22Rv1 (cell line): Measurements from ENCODE around the gene HNRNPH3.
"Not testable (repeated sequence)": the region's sequence is repeated elsewhere in the genome, so short reads cannot be mapped to it uniquely, and the experiment has no call there.

ENCODE experiments used
- H3K27ac ChIP-seq: fragments of 450-650 bp; 2 replicates; pipeline ENCODE4 v1.5.1; 2017
- ZFX ChIP-seq: fragments of 450-650 bp; IDR thresholded peaks from 2 replicates; pipeline ENCODE4 v1.6.1; 2017; ENCODE audit warnings: antibody characterized with exemption, borderline replicate concordance
- TF ChIP-seq, protein P1 (sequence below): fragments of 450-650 bp; IDR thresholded peaks from 2 replicates; pipeline ENCODE4 v1.5.1; 2017; ENCODE audit warnings: mild to moderate bottlenecking

Gene HNRNPH3

DNA sequence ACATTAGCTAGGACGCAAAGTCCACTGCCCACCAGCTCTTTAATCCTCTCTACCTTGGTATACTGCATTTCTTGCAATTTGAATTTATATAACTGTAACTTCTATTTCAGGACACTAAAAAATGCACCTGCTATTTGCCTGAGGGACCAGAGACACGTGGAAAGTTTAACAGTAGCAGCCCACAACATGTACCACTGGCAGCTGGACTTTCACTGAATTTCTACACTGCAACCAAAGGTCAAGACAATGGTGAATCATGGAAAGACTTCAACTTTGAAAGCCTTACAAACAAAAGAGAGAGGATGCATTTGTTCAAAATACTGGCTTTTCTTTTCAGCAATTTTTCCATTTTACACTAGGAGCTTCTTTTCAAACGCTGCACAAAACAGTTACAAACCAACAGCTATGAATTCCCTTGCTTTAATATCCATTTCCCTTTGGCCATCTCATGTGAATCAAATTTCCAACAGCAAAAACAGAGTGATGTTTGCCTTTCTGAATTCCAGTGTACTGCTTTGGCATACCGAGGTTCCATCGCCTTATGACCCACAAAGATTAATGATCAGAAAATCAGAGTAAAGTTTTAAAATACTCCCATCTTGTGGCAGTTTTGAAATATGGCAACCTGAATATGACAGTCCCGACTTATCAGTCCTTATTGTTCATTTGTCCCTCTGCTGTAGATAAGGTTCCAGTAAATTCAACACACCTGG is 29.9 kb upstream of the HNRNPH3 start:
- TF ChIP-seq, protein P1, sequence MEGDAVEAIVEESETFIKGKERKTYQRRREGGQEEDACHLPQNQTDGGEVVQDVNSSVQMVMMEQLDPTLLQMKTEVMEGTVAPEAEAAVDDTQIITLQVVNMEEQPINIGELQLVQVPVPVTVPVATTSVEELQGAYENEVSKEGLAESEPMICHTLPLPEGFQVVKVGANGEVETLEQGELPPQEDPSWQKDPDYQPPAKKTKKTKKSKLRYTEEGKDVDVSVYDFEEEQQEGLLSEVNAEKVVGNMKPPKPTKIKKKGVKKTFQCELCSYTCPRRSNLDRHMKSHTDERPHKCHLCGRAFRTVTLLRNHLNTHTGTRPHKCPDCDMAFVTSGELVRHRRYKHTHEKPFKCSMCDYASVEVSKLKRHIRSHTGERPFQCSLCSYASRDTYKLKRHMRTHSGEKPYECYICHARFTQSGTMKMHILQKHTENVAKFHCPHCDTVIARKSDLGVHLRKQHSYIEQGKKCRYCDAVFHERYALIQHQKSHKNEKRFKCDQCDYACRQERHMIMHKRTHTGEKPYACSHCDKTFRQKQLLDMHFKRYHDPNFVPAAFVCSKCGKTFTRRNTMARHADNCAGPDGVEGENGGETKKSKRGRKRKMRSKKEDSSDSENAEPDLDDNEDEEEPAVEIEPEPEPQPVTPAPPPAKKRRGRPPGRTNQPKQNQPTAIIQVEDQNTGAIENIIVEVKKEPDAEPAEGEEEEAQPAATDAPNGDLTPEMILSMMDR = peak; percentile 62
- no peak for TF ChIP-seq ZFX
- H3K27ac ChIP-seq = peak overlapping the region; percentile 44

GRCh38 chr10:68302503-68302823 is 29.4 kb upstream of the HNRNPH3 start:
- TF ChIP-seq ZFX = no peak
- TF ChIP-seq, protein P1 = peak; percentile 22; the same call in 1 of the 2 replicates

GRCh38 chr10:68302871-68303270 is 29.0 kb upstream of the HNRNPH3 start:
- TF ChIP-seq, protein P1 = no peak
- TF ChIP-seq ZFX = no peak
- peak overlapping the region; percentile 96 for H3K27ac ChIP-seq

More at GRCh38 chr10:68302503-68302823, 29.4 kb upstream of the HNRNPH3 start:
- H3K27ac ChIP-seq = peak overlapping the region; percentile 44

GRCh38 chr10:68303849-68304412 is 27.9 kb upstream of the HNRNPH3 start:
- no peak for TF ChIP-seq ZFX
- TF ChIP-seq, protein P1 = no peak
- peak overlapping the region; percentile 96 for H3K27ac ChIP-seq

DNA sequence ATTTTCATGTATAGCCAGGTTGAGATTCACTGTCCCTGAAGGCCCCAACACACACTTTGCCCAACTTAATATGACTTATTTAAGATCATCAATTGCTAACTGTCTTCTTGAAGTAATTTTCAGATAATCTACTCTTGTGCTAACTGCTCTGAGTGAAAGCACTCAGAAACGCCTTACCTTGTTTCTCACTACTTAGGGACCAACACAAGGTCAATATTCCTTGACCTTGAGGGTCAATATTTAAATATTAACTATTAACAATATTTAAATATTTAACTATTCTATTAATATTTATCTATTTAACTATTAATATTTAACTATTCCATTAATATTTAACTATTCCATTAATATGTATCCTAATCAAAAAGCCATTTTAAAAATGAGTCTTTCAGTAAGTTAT is 26.0 kb upstream of the HNRNPH3 start:
- TF ChIP-seq, protein P1 = no peak
- TF ChIP-seq ZFX = no peak
- peak overlapping the region; percentile 96 for H3K27ac ChIP-seq

DNA sequence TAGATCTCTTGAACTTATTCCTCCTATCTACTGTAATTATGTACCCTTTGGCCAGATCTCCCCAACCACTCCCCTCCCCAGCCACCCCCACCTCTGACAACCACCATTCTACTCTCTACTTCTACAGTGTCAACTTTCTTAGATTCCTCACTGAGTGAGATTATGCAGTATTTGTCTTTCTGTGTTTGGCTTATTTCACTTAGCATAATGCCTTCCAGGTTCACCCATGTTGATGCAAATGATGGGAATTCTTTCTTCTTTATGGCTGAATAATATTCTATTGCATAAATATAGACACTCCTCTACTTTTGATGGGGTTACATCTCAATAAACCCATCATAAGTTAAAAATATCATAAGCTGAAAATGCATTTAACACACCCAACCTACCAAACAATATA is 21.3 kb upstream of the HNRNPH3 start:
- no peak overlapping the region for H3K27ac ChIP-seq
- no peak for TF ChIP-seq ZFX
- TF ChIP-seq, protein P1 = no peak

GRCh38 chr10:68314930-68315329 is 16.9 kb upstream of the HNRNPH3 start:
- not testable (repeated sequence) for H3K27ac ChIP-seq

GRCh38 chr10:68315582-68315981 is 16.3 kb upstream of the HNRNPH3 start:
- no peak for TF ChIP-seq ZFX
- TF ChIP-seq, protein P1 = no peak
- no peak overlapping the region for H3K27ac ChIP-seq
